Choroid plexus epithelial cell (primary cell): ENCODE results near the gene RECK.
A peak's percentile ranks its signal among the peaks of the same experiment; 100 is the strongest.

ENCODE experiments used
- DNase-seq: peaks from one replicate; pipeline ENCODE4 v3.0.0-alpha.2; 2010; ENCODE audit warnings: low read depth
- H3K4me3 ChIP-seq: 2 replicates; pipeline ENCODE4 v1.5.1; 2011; ENCODE audit warnings: low read depth, mild to moderate bottlenecking, control low read depth, low read length, moderate library complexity
- CTCF ChIP-seq: conservative IDR thresholded peaks from 2 replicates; pipeline ENCODE4 v1.5.1; 2011; ENCODE audit warnings: low read depth, mild to moderate bottlenecking, control low read depth, inconsistent platforms, low read length, moderate library complexity

Gene RECK

GRCh38 chr9:36163786-36164170 lies 127.1 kb downstream of the RECK start:
- TF ChIP-seq CTCF: no peak
- no peak overlapping the region for H3K4me3 ChIP-seq
- peak; percentile 56 for DNase-seq

GRCh38 chr9:36164372-36164771 lies 127.7 kb downstream of the RECK start:
- no peak for DNase-seq
- TF ChIP-seq CTCF: no peak
- no peak overlapping the region for H3K4me3 ChIP-seq

GRCh38 chr9:36164989-36165388 lies 128.3 kb downstream of the RECK start:
- H3K4me3 ChIP-seq: no peak overlapping the region
- no peak for DNase-seq
- TF ChIP-seq CTCF: no peak

GRCh38 chr9:36165826-36166167 lies 129.1 kb downstream of the RECK start:
- TF ChIP-seq CTCF: no peak
- no peak for DNase-seq
- no peak overlapping the region for H3K4me3 ChIP-seq

GRCh38 chr9:36166168-36166927 lies 129.6 kb downstream of the RECK start:
- peak; percentile 83 for DNase-seq
- peak overlapping the region; percentile 48 for H3K4me3 ChIP-seq

GRCh38 chr9:36169166-36169565 lies 132.5 kb downstream of the RECK start, which contains the start of gene CCIN:
Gene CCIN (plus strand): TSS chr9:36169388. CDS start chr9:36169503, 115 bp downstream.
- no peak within 1 kb of the TSS for H3K4me3 ChIP-seq
- no peak for TF ChIP-seq CTCF
- no peak for DNase-seq

More at GRCh38 chr9:36166168-36166927, 129.6 kb downstream of the RECK start:
- TF ChIP-seq CTCF: peak; percentile 74

- no peak overlapping the region for H3K4me3 ChIP-seq
- no peak for DNase-seq
- TF ChIP-seq CTCF: no peak
Observed at GRCh38 chr9:36169708-36170107, 133.0 kb downstream of the RECK start.
